ENCODE results near the gene KCNC4.

DNA sequence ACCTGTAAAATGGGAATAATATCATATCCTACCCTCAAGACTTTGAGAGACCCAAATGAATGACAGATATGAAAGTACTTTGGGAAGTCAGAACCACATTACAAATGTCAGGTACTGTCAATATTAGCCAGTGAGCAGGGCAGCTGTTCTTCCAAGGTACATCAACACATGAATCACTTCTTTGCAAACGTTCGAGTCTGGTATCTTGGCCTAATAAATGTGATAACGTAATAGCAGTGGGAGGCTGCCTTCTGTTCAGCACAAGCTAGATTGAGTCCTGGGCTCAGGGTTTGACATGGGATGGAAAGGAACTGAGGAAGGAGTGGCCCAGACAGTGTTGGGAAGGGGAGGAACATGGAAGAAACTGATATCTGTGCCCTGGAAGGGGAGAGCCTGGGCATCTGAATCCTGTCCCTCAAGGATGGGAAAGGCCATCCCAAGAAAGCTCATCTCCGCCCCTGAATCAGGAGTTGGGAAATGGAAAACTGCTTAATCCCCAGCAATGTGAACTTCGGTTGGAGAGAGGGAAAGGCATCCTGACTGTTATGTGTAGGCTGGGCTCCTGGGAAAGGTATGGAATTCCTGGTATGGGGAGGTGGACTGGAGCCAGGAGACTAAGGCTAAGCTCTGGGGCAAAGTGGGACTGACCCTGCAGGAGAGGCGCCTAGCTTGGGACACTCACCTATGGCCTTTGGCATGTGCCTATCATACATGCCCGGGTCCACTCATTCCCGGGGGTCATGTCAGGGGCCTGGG, 14.3 kb downstream of the KCNC4 start:
- TF ChIP-seq POLR2A (IDR thresholded peaks at IDR 0.05) (no peak), EP300 (IDR thresholded peaks at IDR 0.05) (no peak)
